Hepatocyte (in vitro differentiated cells): ENCODE results near the gene GVQW3. TPM values are rescaled to one million over a fixed set of nuclear protein-coding genes. Genes with fewer than 3 reads are reported as not detected.

ENCODE experiments used
- DNase-seq: peaks from one replicate; pipeline ENCODE4 v3.0.0-alpha.2; 2016; ENCODE audit warnings: low spot score
- H2AFZ ChIP-seq: fragments of 200-600 bp; sonication (generic); 2 replicates; pipeline ENCODE4 v1.6.0; 2016; ENCODE audit warnings: antibody characterized with exemption, mild to moderate bottlenecking
- H3K27ac ChIP-seq: fragments of 200-600 bp; sonication (generic); 2 replicates; pipeline ENCODE4 v1.5.1; 2016; ENCODE audit warnings: mild to moderate bottlenecking
- H3K27me3 ChIP-seq: fragments of 200-600 bp; sonication (generic); 2 replicates; pipeline ENCODE4 v1.6.1; 2016
- H3K36me3 ChIP-seq: fragments of 200-600 bp; sonication (generic); replicated peaks from 2 replicates; pipeline ENCODE4 v1.5.1; 2016; ENCODE audit warnings: low read depth; ENCODE audit not compliant: insufficient read depth
- H3K4me1 ChIP-seq: fragments of 200-600 bp; sonication (generic); 2 replicates; pipeline ENCODE4 v1.5.1; 2016; ENCODE audit warnings: mild to moderate bottlenecking, moderate library complexity; ENCODE audit not compliant: insufficient read depth
- H3K4me2 ChIP-seq: fragments of 200-600 bp; sonication (generic); 2 replicates; pipeline ENCODE4 v1.6.0; 2016
- H3K4me3 ChIP-seq: fragments of 200-600 bp; sonication (generic); 2 replicates; pipeline ENCODE4 v1.5.1; 2016; ENCODE audit warnings: mild to moderate bottlenecking
- H3K79me2 ChIP-seq: fragments of 200-600 bp; sonication (generic); 2 replicates; pipeline ENCODE4 v1.6.0; 2017; ENCODE audit warnings: mild to moderate bottlenecking
- H3K9me2 ChIP-seq: fragments of 200-600 bp; sonication (generic); replicated peaks from 2 replicates; pipeline ENCODE4 v1.6.0; 2017; ENCODE audit warnings: mild to moderate bottlenecking; ENCODE audit not compliant: insufficient read depth
- H3K9me3 ChIP-seq: fragments of 200-600 bp; sonication (generic); 2 replicates; pipeline ENCODE4 v1.5.1; 2016; ENCODE audit warnings: low read depth, mild to moderate bottlenecking
- H4K20me1 ChIP-seq: fragments of 200-600 bp; sonication (generic); 2 replicates; pipeline ENCODE4 v1.6.0; 2016; ENCODE audit warnings: mild to moderate bottlenecking; ENCODE audit not compliant: insufficient read depth, poor library complexity, severe bottlenecking
- EZH2 ChIP-seq: fragments of 200-600 bp; sonication (generic); IDR thresholded peaks from 2 replicates; pipeline ENCODE4 v1.6.1; 2016; ENCODE audit warnings: antibody characterized with exemption, mild to moderate bottlenecking, borderline replicate concordance
- EZH2phosphoT487 ChIP-seq: fragments of 200-600 bp; sonication (generic); IDR thresholded peaks from one replicate; pipeline ENCODE4 v1.6.1; 2018; ENCODE audit warnings: antibody characterized with exemption, mild to moderate bottlenecking, low read depth, moderate library complexity; ENCODE audit not compliant: unreplicated experiment, severe bottlenecking
- WGBS: methylation state at CpG from one replicate; pipeline ENCODE4 v1.1.6; 2016; ENCODE audit warnings: low lambda C conversion rate; ENCODE audit errors: missing lambda C conversion rate; 5-methylcytosine and 5-hydroxymethylcytosine counted together
- polyA plus RNA-seq: library from polyadenylated mRNA; unstranded; fragments of >200 nt; fragmentation: Nextera tagmentation; extraction: Ambion mirVana; gene quantifications from 2 replicates; pipeline ENCODE4 v1.2.1, GENCODE V29; 2016
- total RNA-seq: library from RNA; depleted of rRNA; stranded (reverse); fragments of >200 nt; gene quantifications from 2 replicates; pipeline ENCODE4 v1.2.3, GENCODE V29; 2014
- TF ChIP-seq, protein P1 (sequence below): fragments of 200-600 bp; sonication (generic); IDR thresholded peaks from 2 replicates; pipeline ENCODE4 v1.5.1; 2016; ENCODE audit warnings: antibody characterized with exemption, mild to moderate bottlenecking; ENCODE audit not compliant: poor library complexity

Gene GVQW3
- total and polyA plus RNA-seq, 2 experiments from 2014 or later = 0.36 to 6.0 TPM

DNA sequence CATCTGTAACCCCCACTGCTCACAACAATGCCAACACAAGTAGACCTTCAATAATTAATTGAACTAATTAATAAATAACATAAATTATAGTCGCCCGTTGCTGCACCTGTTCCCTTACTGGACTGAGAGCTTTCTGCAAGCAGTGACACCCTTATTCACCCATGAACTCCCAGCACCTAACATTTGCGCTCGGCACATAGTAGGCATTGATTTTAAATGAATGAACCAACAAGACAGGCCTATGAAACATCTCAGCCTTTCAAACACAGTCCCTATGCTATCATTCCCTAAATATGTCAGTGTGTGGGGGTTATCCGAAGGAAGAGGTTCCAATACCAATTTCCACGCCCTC lies 1.3 kb upstream of the GVQW3 start:
- Histone ChIP-seq H3K9me2 (no peaks in the 10 kb centered on the region), H2AFZ (peak overlapping the region; percentile 67), H3K79me2 (peaks cover 80% of the 10 kb centered on the region), H4K20me1 (peaks cover 12% of the 10 kb centered on the region), H3K4me1 (peaks cover 24% of the 10 kb centered on the region), H3K36me3 (no peaks in the 10 kb centered on the region), H3K4me3 (peak overlapping the region; percentile 96), H3K27me3 (no peaks in the 10 kb centered on the region), H3K9me3 (no peaks in the 10 kb centered on the region), H3K27ac (peak overlapping the region; percentile 82), H3K4me2 (peak overlapping the region; percentile 88)
- WGBS = 50% methylated on average over 6 of the region's 6 CpGs
- DNase-seq = no peak
- TF ChIP-seq EZH2 (no peak), EZH2phosphoT487 (no peak)
- TF ChIP-seq, protein P1, sequence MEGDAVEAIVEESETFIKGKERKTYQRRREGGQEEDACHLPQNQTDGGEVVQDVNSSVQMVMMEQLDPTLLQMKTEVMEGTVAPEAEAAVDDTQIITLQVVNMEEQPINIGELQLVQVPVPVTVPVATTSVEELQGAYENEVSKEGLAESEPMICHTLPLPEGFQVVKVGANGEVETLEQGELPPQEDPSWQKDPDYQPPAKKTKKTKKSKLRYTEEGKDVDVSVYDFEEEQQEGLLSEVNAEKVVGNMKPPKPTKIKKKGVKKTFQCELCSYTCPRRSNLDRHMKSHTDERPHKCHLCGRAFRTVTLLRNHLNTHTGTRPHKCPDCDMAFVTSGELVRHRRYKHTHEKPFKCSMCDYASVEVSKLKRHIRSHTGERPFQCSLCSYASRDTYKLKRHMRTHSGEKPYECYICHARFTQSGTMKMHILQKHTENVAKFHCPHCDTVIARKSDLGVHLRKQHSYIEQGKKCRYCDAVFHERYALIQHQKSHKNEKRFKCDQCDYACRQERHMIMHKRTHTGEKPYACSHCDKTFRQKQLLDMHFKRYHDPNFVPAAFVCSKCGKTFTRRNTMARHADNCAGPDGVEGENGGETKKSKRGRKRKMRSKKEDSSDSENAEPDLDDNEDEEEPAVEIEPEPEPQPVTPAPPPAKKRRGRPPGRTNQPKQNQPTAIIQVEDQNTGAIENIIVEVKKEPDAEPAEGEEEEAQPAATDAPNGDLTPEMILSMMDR = no peak

- DNase-seq = no peak
- H3K4me2 ChIP-seq = peak overlapping the region; percentile 88
- peak overlapping the region; percentile 67 for H2AFZ ChIP-seq
- no peaks in the 10 kb centered on the region for H3K36me3 ChIP-seq
- H3K4me1 ChIP-seq = peaks cover 27% of the 10 kb centered on the region
- H3K9me2 ChIP-seq = no peaks in the 10 kb centered on the region
- H3K27me3 ChIP-seq = no peaks in the 10 kb centered on the region
- peak overlapping the region; percentile 82 for H3K27ac ChIP-seq
- TF ChIP-seq, protein P1 = no peak
- TF ChIP-seq EZH2phosphoT487 (no peak), EZH2 (no peak)
- H3K4me3 ChIP-seq = peak overlapping the region; percentile 96
- 2% methylated on average over 52 of the region's 85 CpGs for WGBS
- H3K9me3 ChIP-seq = no peaks in the 10 kb centered on the region
- H4K20me1 ChIP-seq = peaks cover 12% of the 10 kb centered on the region
- peaks cover 74% of the 10 kb centered on the region for H3K79me2 ChIP-seq
These were observed 755 bp upstream of the GVQW3 start for GRCh38 chr11:76380159-76380976.

DNA sequence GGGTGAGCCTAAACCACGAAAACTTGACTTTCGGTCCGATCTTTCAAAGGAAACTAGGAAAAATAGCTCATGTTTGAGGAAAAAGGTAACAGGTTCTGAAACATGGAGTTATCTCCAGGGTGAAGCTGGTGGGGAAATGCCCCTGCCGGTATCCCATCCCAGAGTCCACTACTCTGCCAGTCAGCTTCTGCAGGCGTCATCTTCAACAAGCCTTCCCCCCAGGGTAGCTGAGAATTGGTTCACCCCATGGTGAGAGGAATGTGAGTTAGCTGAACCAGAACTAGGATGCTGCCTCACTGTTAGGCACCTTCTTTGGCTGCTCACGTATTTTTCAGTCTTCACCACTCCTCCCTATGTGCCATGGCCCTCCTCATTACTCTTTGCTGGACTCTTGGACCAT lies 1.1 kb downstream of the GVQW3 start:
- whole genome bisulfite sequencing = 89% methylated on average over 6 of the region's 6 CpGs
- Histone ChIP-seq H3K4me3 (peak overlapping the region; percentile 69), H3K27ac (no peak overlapping the region), H3K9me2 (no peaks in the 10 kb centered on the region), H3K36me3 (no peaks in the 10 kb centered on the region), H3K4me1 (peaks cover 31% of the 10 kb centered on the region), H3K27me3 (no peaks in the 10 kb centered on the region), H2AFZ (peak overlapping the region; percentile 82), H3K79me2 (peaks cover 60% of the 10 kb centered on the region), H3K9me3 (no peaks in the 10 kb centered on the region), H4K20me1 (peaks cover 6% of the 10 kb centered on the region), H3K4me2 (peak overlapping the region; percentile 83)
- no peak for DNase-seq
- TF ChIP-seq EZH2 = no peak
- TF ChIP-seq, protein P1 = no peak
- TF ChIP-seq EZH2phosphoT487 = no peak
